Trophoblast cell (in vitro differentiated cells and primary cell): ENCODE results near the gene PRR23A.
"Not testable (repeated sequence)": the region's sequence is repeated elsewhere in the genome, so short reads cannot be mapped to it uniquely, and the experiment has no call there.

Experiments used
- DNase-seq, 2 donors: peaks; one replicate each; pipeline ENCODE4 v3.0.0-alpha.2; 2016
- H2AFZ ChIP-seq: 2 replicates; pipeline ENCODE4 v1.6.1; 2013; ENCODE audit warnings: low read length, moderate library complexity, mild to moderate bottlenecking; ENCODE audit not compliant: insufficient read depth, poor library complexity
- H2AK5ac ChIP-seq: 2 replicates; pipeline ENCODE4 v1.6.1; 2013; ENCODE audit warnings: mild to moderate bottlenecking, low read length
- H2BK120ac ChIP-seq: 2 replicates; pipeline ENCODE4 v1.6.1; 2013; ENCODE audit warnings: low read length, mild to moderate bottlenecking, moderate library complexity; ENCODE audit not compliant: insufficient read depth, poor library complexity
- H2BK12ac ChIP-seq: 2 replicates; pipeline ENCODE4 v1.6.1; 2013; ENCODE audit warnings: mild to moderate bottlenecking, low read length, moderate library complexity
- H2BK5ac ChIP-seq: 2 replicates; pipeline ENCODE4 v1.6.1; 2013; ENCODE audit warnings: low read length, low read depth, moderate library complexity, mild to moderate bottlenecking; ENCODE audit not compliant: poor library complexity
- H3K14ac ChIP-seq: 2 replicates; pipeline ENCODE4 v1.6.1; 2013; ENCODE audit warnings: mild to moderate bottlenecking, low read length
- H3K18ac ChIP-seq: 2 replicates; pipeline ENCODE4 v1.6.1; 2013; ENCODE audit warnings: mild to moderate bottlenecking, low read length
- H3K23ac ChIP-seq: 2 replicates; pipeline ENCODE4 v1.6.1; 2013; ENCODE audit warnings: low read length
- H3K27ac ChIP-seq: 2 replicates; pipeline ENCODE4 v1.5.1; 2013; ENCODE audit warnings: low read depth, mild to moderate bottlenecking, inconsistent platforms, low read length, moderate library complexity
- H3K27me3 ChIP-seq: 2 replicates; pipeline ENCODE4 v1.6.1; 2013; ENCODE audit warnings: inconsistent platforms, mild to moderate bottlenecking, low read length, moderate library complexity; ENCODE audit not compliant: insufficient read depth
- H3K36me3 ChIP-seq, 2 experiments: 1 replicate in 1 of 2; 2 replicates in 1 of 2; pipeline ENCODE4 v1.6.1; 2013; ENCODE audit warnings: low read length in 2 of 2, mild to moderate bottlenecking in 2 of 2, moderate library complexity in 1 of 2; ENCODE audit not compliant: insufficient read depth in 2 of 2, control insufficient read depth in 1 of 2
- H3K4ac ChIP-seq: 2 replicates; pipeline ENCODE4 v1.6.1; 2013; ENCODE audit warnings: low read depth, mild to moderate bottlenecking, low read length, moderate library complexity
- H3K4me1 ChIP-seq, 2 experiments: 1 replicate in 1 of 2; 2 replicates in 1 of 2; pipeline ENCODE4 v1.6.1; 2013; ENCODE audit warnings: low read length in 2 of 2, mild to moderate bottlenecking in 2 of 2, moderate library complexity in 1 of 2; ENCODE audit not compliant: insufficient read depth in 2 of 2, control insufficient read depth in 1 of 2
- H3K4me2 ChIP-seq: 2 replicates; pipeline ENCODE4 v1.6.1; 2013; ENCODE audit warnings: inconsistent platforms, mild to moderate bottlenecking, low read length, moderate library complexity
- H3K4me3 ChIP-seq: 2 replicates; pipeline ENCODE4 v1.5.1; 2013; ENCODE audit warnings: mild to moderate bottlenecking, low read depth, low read length, inconsistent platforms
- H3K79me1 ChIP-seq: one replicate; pipeline ENCODE4 v1.6.1; 2013; ENCODE audit warnings: low read length
- H3K79me2 ChIP-seq: 2 replicates; pipeline ENCODE4 v1.6.1; 2013; ENCODE audit warnings: low read length, mild to moderate bottlenecking; ENCODE audit not compliant: control insufficient read depth, insufficient read depth, poor library complexity
- H3K9ac ChIP-seq: 2 replicates; pipeline ENCODE4 v1.6.1; 2013; ENCODE audit warnings: mild to moderate bottlenecking, low read length
- H3K9me3 ChIP-seq: 2 replicates; pipeline ENCODE4 v1.6.1; 2013; ENCODE audit warnings: low read depth, mild to moderate bottlenecking, control low read depth, inconsistent platforms, low read length; ENCODE audit not compliant: insufficient read depth
- H4K12ac ChIP-seq: 2 replicates; pipeline ENCODE4 v1.6.1; 2013; ENCODE audit warnings: low read depth, mild to moderate bottlenecking, low read length, moderate library complexity
- H4K8ac ChIP-seq: 2 replicates; pipeline ENCODE4 v1.6.1; 2013; ENCODE audit warnings: low read depth, mild to moderate bottlenecking, low read length, moderate library complexity
- H4K91ac ChIP-seq: one replicate; pipeline ENCODE4 v1.6.1; 2013; ENCODE audit warnings: low read depth, mild to moderate bottlenecking, low read length, moderate library complexity
- WGBS: extraction: QIAGEN DNeasy Blood & Tissue Kit; methylation state at CpG from one replicate; pipeline ENCODE4 v1.1.7; 2013; ENCODE audit warnings: missing lambda C conversion rate; ENCODE audit not compliant: insufficient read length, insufficient coverage; ENCODE audit errors: extremely low coverage; 5-methylcytosine and 5-hydroxymethylcytosine counted together

Gene PRR23A

GRCh38 chr3:139037478-139037877 is 31.4 kb upstream of the PRR23A start:
- Histone ChIP-seq H3K79me2 (no peaks in the 10 kb centered on the region), H2BK120ac (no peak overlapping the region), H3K18ac (no peak overlapping the region), H3K23ac (no peak overlapping the region), H3K4me2 (no peak overlapping the region), H3K36me3 (no peaks in the 10 kb centered on the region), H2AFZ (no peak overlapping the region), H3K14ac (no peak overlapping the region), H4K12ac (no peak overlapping the region), H4K8ac (no peak overlapping the region), H3K4ac (no peak overlapping the region), H2BK12ac (no peak overlapping the region), H3K4me3 (no peak overlapping the region), H4K91ac (no peak overlapping the region), H3K27ac (no peak overlapping the region), H2AK5ac (no peak overlapping the region), H3K9me3 (no peaks in the 10 kb centered on the region), H3K4me1 (no peaks in the 10 kb centered on the region), H3K27me3 (no peaks in the 10 kb centered on the region), H2BK5ac (no peak overlapping the region), H3K9ac (no peak overlapping the region), H3K79me1 (no peaks in the 10 kb centered on the region)
- DNase-seq, result no peak
- WGBS, result no CpG with 5 or more reads among the region's 6 CpGs

GRCh38 chr3:139032326-139033002 is 26.4 kb upstream of the PRR23A start:
- no peak overlapping the region for H4K8ac ChIP-seq
- H3K14ac ChIP-seq, result no peak overlapping the region
- DNase-seq, result no peak
- H3K79me2 ChIP-seq, result no peaks in the 10 kb centered on the region
- H3K4me3 ChIP-seq, result no peak overlapping the region
- no peak overlapping the region for H2BK120ac ChIP-seq
- no peak overlapping the region for H2AFZ ChIP-seq
- no peaks in the 10 kb centered on the region for H3K27me3 ChIP-seq
- H3K18ac ChIP-seq, result no peak overlapping the region
- no peak overlapping the region for H4K91ac ChIP-seq
- H3K9ac ChIP-seq, result no peak overlapping the region
- no peaks in the 10 kb centered on the region for H3K36me3 ChIP-seq
- no peak overlapping the region for H2BK12ac ChIP-seq
- no peak overlapping the region for H3K27ac ChIP-seq
- H3K23ac ChIP-seq, result no peak overlapping the region
- H3K9me3 ChIP-seq, result no peaks in the 10 kb centered on the region
- no peaks in the 10 kb centered on the region for H3K4me1 ChIP-seq
- H3K79me1 ChIP-seq, result no peaks in the 10 kb centered on the region
- no peak overlapping the region for H2BK5ac ChIP-seq
- H3K4me2 ChIP-seq, result no peak overlapping the region
- no peak overlapping the region for H2AK5ac ChIP-seq
- WGBS, result no CpG with 5 or more reads among the region's 2 CpGs
- H4K12ac ChIP-seq, result no peak overlapping the region
- H3K4ac ChIP-seq, result no peak overlapping the region

GRCh38 chr3:139030576-139030975 is 24.5 kb upstream of the PRR23A start:
- not testable (repeated sequence) for H4K91ac ChIP-seq, H3K4me1 ChIP-seq, H3K79me2 ChIP-seq, H4K12ac ChIP-seq, H3K4me2 ChIP-seq, H3K4ac ChIP-seq, H3K4me3 ChIP-seq, H2BK5ac ChIP-seq, H3K9ac ChIP-seq, DNase-seq, H3K79me1 ChIP-seq, H3K27me3 ChIP-seq, H3K18ac ChIP-seq, H2AK5ac ChIP-seq, H3K23ac ChIP-seq, H2AFZ ChIP-seq, H3K14ac ChIP-seq, H3K27ac ChIP-seq, H4K8ac ChIP-seq, H2BK12ac ChIP-seq, H2BK120ac ChIP-seq, H3K36me3 ChIP-seq, H3K9me3 ChIP-seq

GRCh38 chr3:139024968-139025367 is 18.9 kb upstream of the PRR23A start:
- Histone ChIP-seq H3K14ac (no peak overlapping the region), H2BK5ac (no peak overlapping the region), H2AK5ac (no peak overlapping the region), H3K4me3 (no peak overlapping the region), H2BK12ac (no peak overlapping the region), H2BK120ac (no peak overlapping the region), H4K91ac (no peak overlapping the region), H3K4me1 (no peaks in the 10 kb centered on the region), H4K12ac (no peak overlapping the region), H3K9me3 (peaks cover 4% of the 10 kb centered on the region), H3K36me3 (no peaks in the 10 kb centered on the region), H3K79me2 (no peaks in the 10 kb centered on the region), H3K18ac (no peak overlapping the region), H3K9ac (no peak overlapping the region), H4K8ac (no peak overlapping the region), H3K79me1 (no peaks in the 10 kb centered on the region), H3K27ac (no peak overlapping the region), H3K4ac (no peak overlapping the region), H3K23ac (no peak overlapping the region), H3K27me3 (no peaks in the 10 kb centered on the region), H3K4me2 (no peak overlapping the region), H2AFZ (no peak overlapping the region)
- WGBS, result no CpG with 5 or more reads among the region's 2 CpGs
- DNase-seq, result no peak
